Spleen (tissue), 11 donors: ENCODE results near the gene GPR157. TPM values are rescaled to one million over a fixed set of nuclear protein-coding genes. Genes with fewer than 3 reads are reported as not detected.

Experiments used
- DNase-seq: peaks from one replicate; pipeline ENCODE4 v3.0.0-alpha.2; 2020
- H3K27ac ChIP-seq, 8 donors: fragments of 200-600 bp; sonication (generic) in 7 of 8; 1 replicate in 4 of 8; 2 replicates in 4 of 8; pipeline versions ENCODE4 v1.5.0 to v1.8.0; 2016 to 2021; ENCODE audit warnings: inconsistent platforms in 4 of 8, mild to moderate bottlenecking in 4 of 8, moderate library complexity in 1 of 8
- H3K27me3 ChIP-seq, 7 donors: fragments of 200-600 bp; sonication (generic) in 6 of 7; replicated peaks in 1 of 7; 1 replicate in 4 of 7; 2 replicates in 3 of 7; pipeline versions ENCODE4 v1.5.0 to v1.8.0; 2016 to 2021; ENCODE audit warnings: inconsistent platforms in 3 of 7, mild to moderate bottlenecking in 1 of 7
- H3K36me3 ChIP-seq, 6 donors: fragments of 200-600 bp; sonication (generic) in 5 of 6; 1 replicate in 4 of 6; 2 replicates in 2 of 6; pipeline versions ENCODE4 v1.5.0 to v1.8.0; 2016 to 2021; ENCODE audit warnings: inconsistent platforms in 2 of 6
- H3K4me1 ChIP-seq, 6 donors: fragments of 200-600 bp; sonication (generic) in 5 of 6; 1 replicate in 3 of 6; 2 replicates in 3 of 6; pipeline versions ENCODE4 v1.5.0 to v1.8.0; 2016 to 2021; ENCODE audit warnings: inconsistent platforms in 3 of 6
- H3K4me3 ChIP-seq, 8 donors: fragments of 200-600 bp; sonication (generic) in 7 of 8; 1 replicate in 4 of 8; 2 replicates in 4 of 8; pipeline versions ENCODE4 v1.5.0 to v1.8.0; 2016 to 2021; ENCODE audit warnings: inconsistent platforms in 4 of 8, mild to moderate bottlenecking in 4 of 8, moderate library complexity in 2 of 8
- H3K9me3 ChIP-seq, 8 donors: fragments of 200-600 bp; sonication (generic) in 7 of 8; 1 replicate in 4 of 8; 2 replicates in 4 of 8; pipeline versions ENCODE4 v1.5.0 to v1.8.0; 2016 to 2021; ENCODE audit warnings: inconsistent platforms in 4 of 8
- POLR2A ChIP-seq, 3 donors: fragments of 450-650 bp; IDR thresholded peaks; one replicate each; pipeline ENCODE4 v1.5.1; 2017; ENCODE audit warnings: antibody characterized with exemption in 3 of 3, mild to moderate bottlenecking in 1 of 3
- POLR2AphosphoS5 ChIP-seq, 3 donors: sonication (generic); formaldehyde crosslinking; IDR thresholded peaks; one replicate each; pipeline ENCODE4 v1.5.1; 2017; ENCODE audit warnings: antibody characterized with exemption in 3 of 3
- WGBS, 5 donors: extraction: QIAGEN DNeasy Blood & Tissue Kit in 3 of 5; methylation state at CpG; one replicate each; pipeline versions ENCODE4 v1.1.5 to v1.1.7; 2013 to 2018; 5-methylcytosine and 5-hydroxymethylcytosine counted together
- intact Hi-C: fragments of 100-400 bp; cut with DNase I; formaldehyde crosslinking; loops from one replicate; pipeline ENCODE4 v1.15.0; 2023; ENCODE audit warnings: low total_unique reads
- polyA plus RNA-seq, 3 donors: library from polyadenylated mRNA; stranded (reverse); fragments of 200-250 nt; gene quantifications; one replicate each; pipeline ENCODE4 v1.2.1, GENCODE V29; 2013
- total RNA-seq, 7 donors: library from RNA; depleted of rRNA in 3 of 7; stranded (reverse); fragments of >200 nt in 3 of 7; fragmentation: NEBNext Ultra II Directional in 4 of 7; extraction: Animal tissue kit (Norgen Biotek cat#: 25700) in 4 of 7; gene quantifications; one replicate each; pipeline versions ENCODE4 v1.1.0 to v1.2.1, GENCODE V29; 2016 to 2021
- TF ChIP-seq, protein P1 (sequence below), 11 experiments: fragments of 200-600 bp in 7 of 11; fragments of 450-650 bp in 4 of 11; sonication (generic) in 4 of 11; IDR thresholded peaks in 8 of 11; conservative IDR thresholded peaks in 3 of 11; 1 replicate in 7 of 11; 2 replicates in 4 of 11; pipeline versions ENCODE4 v1.4.0 to v1.8.0; 2016 to 2021; ENCODE audit warnings: antibody characterized with exemption in 11 of 11, inconsistent platforms in 4 of 11, mild to moderate bottlenecking in 1 of 11
- donor health status: healthy with polysubstance abuse.
- donor health status: DM: no; HTN: no; CAD: no; lungs with moderate emphysema.
- donor health status: DM: no; HTN: no; CAD: no.
- donor health status: Bipolar disorder and iron deficiency.
- donor health status: healthy.
- donor health status: DM: no; HTN: no; CAD: no.
- donor health status: DM: yes; HTN: yes; CAD: no.

GPR157 gene
- total and polyA plus RNA-seq, 10 donors: 1.2 to 10.5 (median 6.8) TPM

- H3K4me3 ChIP-seq: no peak overlapping the region
- intact Hi-C loops: loop anchor here (10.0 kb wide), 1 partner anchor 181 kb away; no protein-coding TSS in a partner anchor
- no peak for TF ChIP-seq POLR2A (IDR thresholded peaks at IDR 0.05)
- no peak for TF ChIP-seq POLR2AphosphoS5 (IDR thresholded peaks at IDR 0.05)
- peak; percentile 20 for DNase-seq
- H3K4me1 ChIP-seq: peaks cover 0 to 8% (median 2%) of the 10 kb centered on the region in 6 donors
- WGBS, 5 donors: 90 to 97% (median 95%) methylated on average over 13 to 22 of the region's 22 CpGs
- H3K27me3 ChIP-seq: no peaks in the 10 kb centered on the region
- H3K27ac ChIP-seq: no peak overlapping the region
- H3K36me3 ChIP-seq: peaks cover 0 to 75% (median 22%) of the 10 kb centered on the region in 6 donors
- H3K9me3 ChIP-seq: no peaks in the 10 kb centered on the region
Observed at GRCh38 chr1:9105336-9105867, 23.5 kb downstream of the GPR157 start.

GRCh38 chr1:9101510-9102146 lies 27.3 kb downstream of the GPR157 start:
- 36 to 71% (median 51%) methylated on average over 4 of the region's 4 CpGs for WGBS, 5 donors
- no peak for DNase-seq
- H3K27me3 ChIP-seq: no peaks in the 10 kb centered on the region
- H3K4me3 ChIP-seq: no peak overlapping the region
- no peak overlapping the region for H3K27ac ChIP-seq
- no peaks in the 10 kb centered on the region for H3K9me3 ChIP-seq
- TF ChIP-seq POLR2AphosphoS5 (IDR thresholded peaks at IDR 0.05) (no peak), POLR2A (IDR thresholded peaks at IDR 0.05) (no peak)
- TF ChIP-seq, protein P1, sequence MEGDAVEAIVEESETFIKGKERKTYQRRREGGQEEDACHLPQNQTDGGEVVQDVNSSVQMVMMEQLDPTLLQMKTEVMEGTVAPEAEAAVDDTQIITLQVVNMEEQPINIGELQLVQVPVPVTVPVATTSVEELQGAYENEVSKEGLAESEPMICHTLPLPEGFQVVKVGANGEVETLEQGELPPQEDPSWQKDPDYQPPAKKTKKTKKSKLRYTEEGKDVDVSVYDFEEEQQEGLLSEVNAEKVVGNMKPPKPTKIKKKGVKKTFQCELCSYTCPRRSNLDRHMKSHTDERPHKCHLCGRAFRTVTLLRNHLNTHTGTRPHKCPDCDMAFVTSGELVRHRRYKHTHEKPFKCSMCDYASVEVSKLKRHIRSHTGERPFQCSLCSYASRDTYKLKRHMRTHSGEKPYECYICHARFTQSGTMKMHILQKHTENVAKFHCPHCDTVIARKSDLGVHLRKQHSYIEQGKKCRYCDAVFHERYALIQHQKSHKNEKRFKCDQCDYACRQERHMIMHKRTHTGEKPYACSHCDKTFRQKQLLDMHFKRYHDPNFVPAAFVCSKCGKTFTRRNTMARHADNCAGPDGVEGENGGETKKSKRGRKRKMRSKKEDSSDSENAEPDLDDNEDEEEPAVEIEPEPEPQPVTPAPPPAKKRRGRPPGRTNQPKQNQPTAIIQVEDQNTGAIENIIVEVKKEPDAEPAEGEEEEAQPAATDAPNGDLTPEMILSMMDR (IDR thresholded peaks at IDR 0.05 in 8 of 11, conservative IDR thresholded peaks at IDR 0.05 in 3 of 11): peak in 10 of 11 experiments; percentile 14 to 77 (median 57)
- intact Hi-C loops: loop anchor here (5.0 to 10.0 kb wide), 2 partner anchors 89 to 177 kb away; no protein-coding TSS in a partner anchor
- peaks cover 0 to 6% (median 0%) of the 10 kb centered on the region in 6 donors for H3K4me1 ChIP-seq
- H3K36me3 ChIP-seq: peaks cover 0 to 43% (median 20%) of the 10 kb centered on the region in 6 donors

DNA sequence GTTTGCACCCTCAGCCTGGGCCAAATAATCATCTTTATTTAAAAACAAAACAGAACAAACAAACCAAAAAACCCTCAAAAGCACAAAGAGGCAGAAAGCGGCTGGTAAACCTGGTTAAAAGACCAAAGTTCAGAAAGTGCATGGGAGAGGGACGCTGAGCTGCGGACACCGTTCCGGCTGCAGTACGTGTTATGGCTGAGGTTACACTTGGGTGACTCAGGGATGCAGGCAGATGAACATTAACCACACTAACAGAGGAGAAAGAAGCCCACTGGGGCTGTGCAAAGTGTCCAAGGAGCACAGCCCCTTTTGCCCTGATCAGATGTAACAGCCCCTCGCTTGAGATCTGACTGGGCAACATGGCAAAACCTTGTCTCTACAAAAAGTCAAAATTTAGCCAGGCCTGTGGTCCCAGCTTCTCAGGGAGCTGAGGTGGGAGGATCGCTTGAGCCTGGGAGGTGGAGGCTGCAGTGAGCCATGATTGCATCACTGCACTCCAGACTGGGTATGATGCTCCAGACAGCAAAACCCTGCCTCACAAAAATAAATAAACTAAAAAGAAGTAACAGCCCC lies 28.3 kb downstream of the GPR157 start:
- H3K9me3 ChIP-seq: peaks cover 0 to 8% (median 0%) of the 10 kb centered on the region in 8 donors
- H3K27me3 ChIP-seq: no peaks in the 10 kb centered on the region
- WGBS, 5 donors: 91 to 96% (median 92%) methylated on average over 8 of the region's 8 CpGs
- no peak for DNase-seq
- H3K27ac ChIP-seq: no peak overlapping the region
- peaks cover 0 to 36% (median 20%) of the 10 kb centered on the region in 6 donors for H3K36me3 ChIP-seq
- TF ChIP-seq, protein P1 (IDR thresholded peaks at IDR 0.05 in 8 of 11, conservative IDR thresholded peaks at IDR 0.05 in 3 of 11): no peak
- TF ChIP-seq POLR2A (IDR thresholded peaks at IDR 0.05): no peak
- no peak for TF ChIP-seq POLR2AphosphoS5 (IDR thresholded peaks at IDR 0.05)
- H3K4me1 ChIP-seq: peaks cover 0 to 6% (median 0%) of the 10 kb centered on the region in 6 donors
- H3K4me3 ChIP-seq: no peak overlapping the region
- intact Hi-C loops: loop anchor here (5.0 to 10.0 kb wide), 2 partner anchors 88 to 176 kb away; no protein-coding TSS in a partner anchor

- peaks cover 0 to 6% (median 0%) of the 10 kb centered on the region in 6 donors for H3K4me1 ChIP-seq
- no peak overlapping the region for H3K4me3 ChIP-seq
- H3K36me3 ChIP-seq: peaks cover 0 to 27% (median 18%) of the 10 kb centered on the region in 6 donors
- H3K27me3 ChIP-seq: no peaks in the 10 kb centered on the region
- H3K9me3 ChIP-seq: peaks cover 0 to 11% (median 0%) of the 10 kb centered on the region in 8 donors
- 83 to 95% (median 90%) methylated on average over 7 of the region's 7 CpGs for WGBS, 5 donors
- H3K27ac ChIP-seq: no peak overlapping the region
- intact Hi-C loops: no loop called here
- TF ChIP-seq, protein P1 (IDR thresholded peaks at IDR 0.05 in 8 of 11, conservative IDR thresholded peaks at IDR 0.05 in 3 of 11): no peak
- TF ChIP-seq POLR2AphosphoS5 (IDR thresholded peaks at IDR 0.05): no peak
- TF ChIP-seq POLR2A (IDR thresholded peaks at IDR 0.05): no peak
- DNase-seq: no peak
Observed at GRCh38 chr1:9099555-9099954, 29.3 kb downstream of the GPR157 start.
